GM18951 (cell line): ENCODE measurements around the gene DMRT3.

Source experiments
- POLR2A ChIP-seq: IDR thresholded peaks from 4 replicates; pipeline ENCODE4 v1.6.1; 2011; ENCODE audit warnings: mild to moderate bottlenecking; ENCODE audit not compliant: insufficient read length, insufficient read depth; ENCODE audit errors: extremely low read depth
- in situ Hi-C: fragments of 300-500 bp; cut with MboI; formaldehyde crosslinking; loops from one replicate; pipeline ENCODE4 v1.12.0; 2022; ENCODE audit warnings: low sequenced_read_pairs, mixed read lengths, inconsistent platforms; ENCODE audit not compliant: unreplicated experiment

DMRT3 gene

DNA sequence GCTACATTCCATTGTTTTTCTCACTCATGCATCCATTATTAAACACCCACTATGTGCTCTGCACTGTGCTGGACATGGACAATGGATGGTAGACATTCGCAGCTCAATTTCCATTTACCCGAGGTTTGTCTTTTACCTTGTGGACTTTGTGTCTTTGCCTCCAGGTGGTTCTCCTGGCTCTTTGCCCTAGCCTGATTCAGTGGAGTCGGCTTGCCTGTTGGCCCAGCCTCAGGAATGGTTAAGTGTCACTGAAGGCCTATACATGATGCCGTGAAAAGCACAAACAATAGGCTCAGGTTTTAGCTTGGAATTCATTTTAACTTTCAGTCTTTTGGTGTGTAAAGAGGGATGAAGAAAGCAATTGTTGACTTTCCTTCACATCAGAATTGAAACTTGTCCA lies 16.5 kb upstream of the DMRT3 start:
- TF ChIP-seq POLR2A, result no peak
- in situ Hi-C loops, result loop anchor here (10.0 kb wide), 1 partner anchor 85 kb away; no protein-coding TSS in a partner anchor

DNA sequence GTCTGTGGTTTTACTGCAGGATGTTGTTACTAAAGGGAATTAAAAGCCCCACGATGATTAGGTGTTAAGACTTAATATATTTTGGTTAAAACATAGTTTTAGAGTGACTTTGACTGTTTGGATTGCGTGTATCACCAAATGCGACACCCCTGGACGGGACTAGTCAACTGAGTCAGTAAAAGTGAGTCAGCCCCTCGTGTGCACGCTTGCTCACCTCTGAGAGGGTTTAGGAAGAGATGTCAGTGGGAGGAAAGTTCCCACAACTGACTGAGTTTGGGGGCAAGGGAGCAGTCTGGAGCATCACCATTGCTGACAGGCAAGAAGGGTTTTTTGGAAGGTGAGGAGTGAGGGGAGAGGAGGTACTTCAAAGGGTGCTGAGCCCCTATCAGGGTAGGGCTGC lies 14.4 kb upstream of the DMRT3 start:
- TF ChIP-seq POLR2A, result no peak
- in situ Hi-C loops, result loop anchor here (10.0 kb wide), 1 partner anchor 83 kb away; no protein-coding TSS in a partner anchor

DNA sequence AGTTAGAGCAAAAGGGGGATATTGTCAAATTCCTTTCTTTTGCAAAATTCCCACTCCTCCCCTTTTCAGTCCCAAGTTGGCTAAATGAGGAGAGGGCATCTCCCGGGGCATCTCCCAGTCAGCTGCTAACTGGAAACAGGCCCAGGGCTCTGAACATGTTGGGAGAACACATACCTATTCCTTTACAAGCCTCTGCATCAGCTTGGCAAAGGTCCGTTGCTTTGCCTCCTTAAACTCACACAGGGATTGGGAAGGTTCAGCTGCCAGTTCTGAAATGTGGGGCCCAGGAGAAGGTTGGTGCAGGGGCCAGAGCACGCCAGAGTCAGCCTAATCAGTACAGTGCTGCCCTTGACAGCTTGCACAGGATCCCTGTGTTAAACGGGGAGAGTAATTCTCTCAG lies 11.0 kb upstream of the DMRT3 start:
- TF ChIP-seq POLR2A, result no peak
- in situ Hi-C loops, result loop anchor here (10.0 kb wide), 1 partner anchor 79 kb away; no protein-coding TSS in a partner anchor

DNA sequence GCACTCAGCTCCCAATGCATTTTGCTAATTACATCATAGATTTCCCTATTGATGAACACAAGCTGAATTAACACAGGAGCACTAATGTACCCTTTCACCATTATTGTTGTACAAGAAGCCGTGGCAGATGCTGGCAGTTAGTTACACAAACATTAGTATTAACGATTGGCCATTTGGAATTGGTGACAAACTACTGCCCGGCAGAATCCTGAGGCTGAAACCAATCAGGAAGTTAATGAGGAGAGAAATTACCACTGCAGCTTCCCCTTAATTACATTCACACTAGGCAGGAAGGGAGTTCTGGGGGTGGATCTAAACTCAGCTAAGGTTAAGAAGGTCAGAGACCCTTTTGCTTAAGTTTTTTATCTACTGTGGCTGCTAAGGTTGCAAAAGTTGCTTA lies 9.6 kb upstream of the DMRT3 start:
- in situ Hi-C loops, result loop anchor here (10.0 kb wide), 1 partner anchor 78 kb away; no protein-coding TSS in a partner anchor
- TF ChIP-seq POLR2A, result no peak

DNA sequence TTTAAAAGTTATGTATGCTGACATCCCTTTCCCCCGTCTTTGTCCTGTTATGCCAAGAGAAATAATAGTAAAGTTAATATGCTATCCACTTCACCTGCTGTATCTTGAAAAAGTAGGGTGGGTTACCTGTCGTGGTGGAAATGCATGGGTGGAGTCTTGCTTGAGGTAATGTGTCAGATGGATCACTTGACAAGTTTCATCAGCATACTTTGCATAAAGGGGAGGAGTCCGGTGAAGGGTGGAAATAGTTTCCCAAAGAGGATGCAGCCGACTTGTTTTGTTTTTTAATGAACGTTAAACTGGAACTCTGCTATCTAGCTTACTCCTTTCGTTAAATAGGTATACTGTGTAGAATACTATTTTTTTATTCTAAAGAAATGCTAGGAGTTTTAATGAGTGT lies 9.0 kb upstream of the DMRT3 start:
- no peak for TF ChIP-seq POLR2A
- in situ Hi-C loops, result loop anchor here (10.0 kb wide), 1 partner anchor 77 kb away; no protein-coding TSS in a partner anchor

DNA sequence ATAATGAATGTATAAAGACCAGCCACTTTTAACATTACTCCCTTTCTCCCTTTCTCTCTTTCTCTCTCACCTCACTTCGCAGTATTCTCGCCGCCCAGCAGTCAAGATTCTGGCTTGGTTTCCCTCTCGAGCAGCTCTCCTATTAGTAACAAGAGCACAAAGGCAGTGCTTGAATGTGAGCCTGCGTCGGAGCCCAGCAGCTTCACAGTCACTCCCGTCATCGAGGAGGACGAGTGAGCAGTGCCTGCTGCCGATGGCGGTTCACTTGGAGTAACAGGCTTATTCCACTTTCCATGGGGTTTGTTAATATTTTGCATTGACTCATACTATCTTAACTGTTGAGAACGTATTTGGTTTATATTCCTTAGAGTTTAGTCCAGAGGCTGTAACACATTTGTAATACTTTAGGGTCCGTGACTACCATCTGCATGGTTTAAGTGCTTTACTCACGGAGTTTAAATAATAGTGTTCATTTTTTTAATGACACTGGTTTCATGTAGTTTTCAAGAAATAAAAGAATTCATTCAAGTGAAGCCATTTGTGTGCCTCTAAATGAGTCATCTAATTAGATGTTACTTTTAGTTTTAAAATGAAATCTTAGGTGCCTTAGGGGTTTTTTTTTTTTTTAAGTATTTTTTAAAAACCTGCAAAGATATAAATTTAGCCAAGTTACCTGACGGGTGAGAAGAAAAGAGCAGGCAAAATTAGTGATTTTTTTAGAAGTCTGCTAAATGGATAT lies 8.4 kb upstream of the DMRT3 start:
- in situ Hi-C loops, result loop anchor here (10.0 kb wide), 1 partner anchor 77 kb away; no protein-coding TSS in a partner anchor
- TF ChIP-seq POLR2A, result no peak

DNA sequence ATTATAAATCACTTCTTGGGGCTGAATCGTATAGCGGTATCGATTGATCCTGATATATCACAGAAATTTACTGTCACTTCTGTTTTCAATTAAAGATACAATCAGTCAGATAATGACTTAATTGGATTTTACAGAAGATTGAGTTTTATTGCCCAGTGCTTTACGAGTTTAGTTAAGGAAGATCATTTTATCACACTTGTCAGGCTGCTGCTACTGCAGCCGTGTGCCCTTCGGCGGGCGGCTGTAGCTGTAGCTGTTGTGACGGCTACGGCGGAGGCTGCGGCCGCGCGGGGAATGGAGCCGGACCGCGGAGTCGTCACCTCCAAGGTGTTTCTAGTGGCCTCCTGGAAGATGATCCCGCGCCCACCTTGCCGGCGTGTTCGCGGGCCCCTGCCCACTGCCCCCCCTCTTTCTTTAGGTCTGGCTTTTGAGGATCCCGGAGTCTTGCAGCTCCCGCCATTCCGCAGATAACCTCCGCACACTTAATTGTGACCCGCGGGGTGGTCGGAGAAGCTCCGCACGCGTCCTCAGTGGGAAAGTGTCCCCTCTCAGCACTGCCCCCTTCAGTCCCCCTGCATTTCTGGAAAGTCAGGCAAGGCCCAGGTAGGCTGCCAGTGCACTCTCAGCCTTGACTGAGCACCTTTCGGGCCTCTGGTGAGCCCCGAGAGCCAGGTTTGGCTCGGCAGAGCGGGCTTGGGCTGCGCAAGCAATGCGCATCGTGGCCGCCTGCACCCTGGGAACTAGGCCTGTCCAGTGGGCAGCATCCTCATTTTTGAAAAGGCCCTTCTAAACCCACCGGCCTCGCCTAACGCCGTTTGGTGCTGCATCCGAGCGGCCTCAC lies 6.9 kb upstream of the DMRT3 start:
- in situ Hi-C loops, result loop anchor here (10.0 kb wide), 1 partner anchor 75 kb away; no protein-coding TSS in a partner anchor
- TF ChIP-seq POLR2A, result no peak

DNA sequence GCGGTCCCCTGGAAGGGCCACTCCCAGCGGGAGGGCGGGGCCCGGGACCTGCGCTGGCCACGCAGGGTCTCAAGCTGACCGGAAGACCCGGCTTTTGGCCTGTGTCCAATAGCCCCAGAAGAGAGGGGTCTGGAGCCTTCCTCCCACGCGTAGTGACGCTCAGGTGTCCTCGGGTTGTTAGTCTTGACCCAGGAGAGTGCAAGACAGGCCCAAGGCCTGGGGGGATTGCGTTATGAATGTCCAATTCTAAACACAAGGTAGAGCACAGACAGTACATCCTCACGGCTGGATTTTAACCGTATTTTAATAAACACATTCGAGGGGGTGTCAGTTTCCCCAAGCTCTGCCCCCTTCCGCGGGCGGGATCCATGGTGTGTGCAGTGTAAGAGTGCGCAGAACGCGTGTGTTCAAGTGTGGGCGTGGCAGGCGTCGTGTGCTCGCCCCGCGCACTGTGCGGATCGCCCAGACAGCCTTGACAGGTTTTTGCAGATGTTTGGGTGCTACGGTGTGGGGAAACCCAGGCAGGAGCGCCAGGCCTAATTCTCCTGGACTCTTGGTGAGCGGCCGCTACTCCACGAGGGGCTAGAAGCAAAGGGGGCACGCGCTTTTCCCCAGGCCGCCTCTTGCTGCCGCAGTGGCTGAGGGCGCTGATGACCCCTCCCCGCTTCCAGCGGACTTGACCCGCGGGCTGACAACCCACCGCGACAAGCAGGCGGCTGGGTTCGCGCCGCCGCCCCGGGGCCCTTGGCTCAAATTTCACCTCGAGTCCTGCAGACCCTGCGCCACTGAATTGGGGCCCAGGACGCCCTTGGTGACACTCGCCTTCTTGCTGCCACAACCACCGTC lies 6.1 kb upstream of the DMRT3 start:
- TF ChIP-seq POLR2A, result no peak
- in situ Hi-C loops, result no loop called here

DNA sequence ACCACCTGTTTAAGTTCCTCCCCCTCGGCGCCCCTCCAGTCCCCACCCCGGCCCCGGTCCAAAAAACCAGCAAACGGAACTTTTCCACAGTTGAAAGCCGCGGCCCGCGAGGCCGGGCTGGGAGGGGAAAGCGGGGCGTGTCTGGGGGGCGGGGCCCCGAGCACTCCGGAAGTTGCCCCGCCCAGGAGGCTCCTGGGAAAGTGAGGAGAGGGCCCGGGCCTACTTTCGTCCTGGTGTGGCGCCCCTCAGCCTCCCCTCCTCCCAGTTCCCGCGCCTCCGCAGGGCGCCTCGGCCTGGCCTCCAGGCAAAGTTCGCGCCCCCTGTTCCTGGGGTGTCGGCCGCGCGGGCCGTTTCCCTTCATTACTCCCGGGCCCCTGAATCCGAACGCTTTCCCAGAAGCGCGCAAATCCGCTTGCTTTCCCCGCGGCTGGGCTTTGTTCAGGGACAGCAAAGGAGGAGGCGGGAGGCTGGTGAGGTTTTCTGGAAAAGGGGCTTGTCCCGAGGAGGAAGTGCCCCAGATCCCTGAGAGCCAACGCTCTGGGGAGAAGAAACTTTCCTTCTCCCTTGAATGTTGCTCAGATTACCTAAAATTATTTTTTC lies 4.5 kb upstream of the DMRT3 start:
- in situ Hi-C loops, result no loop called here
- no peak for TF ChIP-seq POLR2A

DNA sequence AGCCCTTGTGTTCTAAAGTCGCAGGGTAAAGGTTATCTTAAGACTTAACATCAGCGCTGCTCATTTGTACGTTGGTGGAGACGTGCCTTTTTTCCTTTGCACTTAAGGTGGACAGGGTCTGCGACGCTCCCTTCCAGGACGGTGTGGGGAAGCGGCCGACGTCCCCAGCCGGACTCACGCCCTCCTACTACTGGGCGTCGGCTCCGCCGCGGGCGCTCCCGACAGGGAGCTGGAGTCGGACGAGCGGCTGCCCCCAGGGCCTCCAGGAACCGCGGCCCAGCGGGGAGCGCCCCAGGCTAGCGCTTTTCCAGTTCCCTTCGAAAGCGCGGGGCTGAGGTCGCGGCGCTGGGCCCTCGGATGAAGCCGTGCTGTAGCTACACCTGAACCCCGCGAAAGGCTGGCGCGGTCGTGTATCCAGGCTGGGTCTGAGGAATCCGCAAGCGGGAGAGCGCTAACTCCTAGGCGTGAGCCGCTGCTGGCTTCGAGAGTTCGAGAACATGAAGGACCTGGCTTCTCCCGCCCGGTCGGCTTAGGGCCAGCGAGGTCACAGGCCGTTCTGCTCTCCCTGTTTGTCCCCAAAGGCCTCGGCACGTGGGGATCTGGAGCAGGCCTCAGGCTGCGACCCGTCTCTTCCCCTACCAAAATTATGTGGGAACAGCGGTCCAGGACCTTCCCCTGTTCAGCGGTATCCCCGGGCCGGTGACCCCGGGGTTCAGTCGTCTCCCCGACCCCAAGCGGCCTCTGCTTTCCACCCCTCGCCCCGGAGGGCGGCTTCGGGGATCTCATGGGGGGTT lies 3.8 kb upstream of the DMRT3 start:
- in situ Hi-C loops, result no loop called here
- TF ChIP-seq POLR2A, result no peak

DNA sequence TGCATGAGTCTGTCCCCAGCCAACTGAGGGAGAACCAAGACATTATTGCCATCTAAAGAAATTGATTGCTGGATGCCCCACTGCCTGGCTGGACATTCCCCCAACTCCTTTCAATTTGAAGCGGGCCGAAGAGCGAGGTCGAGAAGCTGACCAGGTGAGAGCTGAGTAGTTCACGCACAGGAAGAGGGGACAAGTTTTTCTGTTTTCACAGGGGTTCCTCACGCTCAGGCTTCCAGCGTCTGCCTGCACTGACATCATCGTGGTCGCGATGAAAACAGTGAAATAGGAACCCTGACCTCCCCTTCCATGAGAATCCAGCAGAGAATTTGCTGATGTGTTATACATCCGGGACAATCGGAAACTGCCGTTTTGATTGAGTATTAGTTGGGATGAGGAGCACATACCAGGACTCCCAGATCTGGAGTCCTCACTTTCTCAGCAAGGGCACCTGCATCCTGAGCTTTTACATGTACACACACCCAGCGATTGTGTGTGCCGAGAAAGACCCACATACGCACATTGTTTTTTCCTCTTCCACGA lies 3.1 kb upstream of the DMRT3 start:
- in situ Hi-C loops, result no loop called here
- no peak for TF ChIP-seq POLR2A

DNA sequence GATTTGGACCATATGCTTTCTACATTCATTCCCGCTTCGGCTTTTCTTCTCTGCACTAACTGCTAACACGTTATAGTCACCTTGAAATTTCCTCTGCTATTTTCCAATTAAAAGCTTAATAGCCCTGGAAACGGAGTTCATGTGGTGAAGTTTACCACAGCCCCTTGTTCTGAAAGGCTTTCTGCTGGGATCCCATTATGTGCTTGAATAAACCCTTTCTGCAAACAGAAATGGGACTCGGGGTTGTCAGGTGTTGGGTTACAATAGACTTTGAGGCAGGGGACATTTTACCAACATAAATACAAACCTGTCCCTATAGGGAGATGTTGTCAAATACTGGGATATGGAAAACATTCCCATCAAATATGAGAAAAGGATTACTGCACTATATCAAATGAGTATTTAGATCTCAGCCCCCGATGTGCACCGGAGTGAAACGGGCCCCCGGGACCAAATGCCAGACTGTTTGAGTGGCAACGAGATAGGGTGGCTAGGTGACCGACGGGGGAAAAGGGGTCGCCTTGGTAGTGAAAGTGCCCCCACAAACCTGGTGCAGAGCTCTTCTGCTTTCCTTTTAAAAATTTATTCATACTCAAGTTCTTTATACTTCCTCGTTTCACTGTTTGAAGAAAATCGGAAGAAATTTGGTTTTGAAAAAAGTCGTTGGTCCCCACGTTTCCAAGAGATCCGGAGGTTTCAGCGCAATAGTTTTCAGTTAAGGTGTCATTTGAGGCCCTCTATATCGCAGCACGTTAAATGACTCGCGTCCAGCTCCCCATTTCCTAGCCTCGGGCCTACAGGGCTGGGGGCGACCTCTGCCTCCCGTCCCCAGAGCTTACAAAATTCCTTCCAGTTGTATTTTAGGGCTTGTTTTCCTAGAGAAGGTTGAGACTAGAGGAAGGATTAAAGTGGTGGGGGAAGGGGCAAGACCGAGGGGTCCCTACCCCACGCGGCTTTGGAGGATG lies 2.1 kb upstream of the DMRT3 start:
- no peak for TF ChIP-seq POLR2A
- in situ Hi-C loops, result no loop called here
